ENCODE data around the gene IL1RAPL1.

The IL1RAPL1 gene

DNA sequence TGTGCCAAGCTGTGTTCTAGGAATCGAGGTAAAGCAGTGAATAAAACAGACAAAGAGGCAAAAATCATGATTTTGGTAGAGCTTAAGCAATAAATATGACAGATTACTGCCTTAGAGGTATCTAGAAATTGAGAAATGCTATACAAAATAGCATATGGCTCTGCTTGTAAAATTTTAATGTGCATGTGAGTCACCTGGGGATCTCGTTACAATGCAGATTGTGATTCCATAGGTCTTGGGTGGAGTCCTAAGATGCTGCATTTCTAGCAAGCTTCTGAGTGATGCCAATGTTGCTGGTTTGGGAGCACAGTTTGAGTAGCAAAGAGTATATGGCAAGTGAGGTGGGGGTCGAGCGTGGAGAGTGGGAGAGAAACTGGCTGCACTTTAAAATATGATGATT, 930.9 kb downstream of the IL1RAPL1 start:
- H3K4me3 ChIP-seq (ENCODE audit: insufficient read depth, low read length, poor library complexity, severe bottlenecking) = no peak overlapping the region
- H3K9ac ChIP-seq (ENCODE audit: low read length) = no peak overlapping the region
- no peak overlapping the region for H3K27ac ChIP-seq (ENCODE audit: low read depth, low read length)
- no peak overlapping the region for H2AFZ ChIP-seq (ENCODE audit: low read depth, low read length, severe bottlenecking)
- H3K36me3 ChIP-seq (ENCODE audit: low read length) = no peaks in the 10 kb centered on the region
- TF ChIP-seq, protein P1, sequence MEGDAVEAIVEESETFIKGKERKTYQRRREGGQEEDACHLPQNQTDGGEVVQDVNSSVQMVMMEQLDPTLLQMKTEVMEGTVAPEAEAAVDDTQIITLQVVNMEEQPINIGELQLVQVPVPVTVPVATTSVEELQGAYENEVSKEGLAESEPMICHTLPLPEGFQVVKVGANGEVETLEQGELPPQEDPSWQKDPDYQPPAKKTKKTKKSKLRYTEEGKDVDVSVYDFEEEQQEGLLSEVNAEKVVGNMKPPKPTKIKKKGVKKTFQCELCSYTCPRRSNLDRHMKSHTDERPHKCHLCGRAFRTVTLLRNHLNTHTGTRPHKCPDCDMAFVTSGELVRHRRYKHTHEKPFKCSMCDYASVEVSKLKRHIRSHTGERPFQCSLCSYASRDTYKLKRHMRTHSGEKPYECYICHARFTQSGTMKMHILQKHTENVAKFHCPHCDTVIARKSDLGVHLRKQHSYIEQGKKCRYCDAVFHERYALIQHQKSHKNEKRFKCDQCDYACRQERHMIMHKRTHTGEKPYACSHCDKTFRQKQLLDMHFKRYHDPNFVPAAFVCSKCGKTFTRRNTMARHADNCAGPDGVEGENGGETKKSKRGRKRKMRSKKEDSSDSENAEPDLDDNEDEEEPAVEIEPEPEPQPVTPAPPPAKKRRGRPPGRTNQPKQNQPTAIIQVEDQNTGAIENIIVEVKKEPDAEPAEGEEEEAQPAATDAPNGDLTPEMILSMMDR (IDR thresholded peaks at IDR 0.05; ENCODE audit: insufficient read depth, low read length, poor library complexity, severe bottlenecking) = no peak
- TF ChIP-seq EZH2phosphoT487 (conservative IDR thresholded peaks at IDR 0.05; ENCODE audit: low read length) = no peak
- no peaks in the 10 kb centered on the region for H3F3A ChIP-seq (ENCODE audit: insufficient read depth)
- no peaks in the 10 kb centered on the region for H3K79me2 ChIP-seq (ENCODE audit: insufficient read depth, low read length)
- no peak overlapping the region for H3K4me2 ChIP-seq (ENCODE audit: low read depth, low read length, poor library complexity, severe bottlenecking)
- H4K20me1 ChIP-seq (ENCODE audit: low read depth, low read length) = no peaks in the 10 kb centered on the region
- no peaks in the 10 kb centered on the region for H3K9me3 ChIP-seq (ENCODE audit: insufficient read depth, low read length)
- H3K9me2 ChIP-seq (replicated peaks; ENCODE audit: insufficient read depth, low read length) = no peaks in the 10 kb centered on the region
- H3K27me3 ChIP-seq (ENCODE audit: low read length) = no peaks in the 10 kb centered on the region

GRCh38 chrX:29528281-29528680, 941.0 kb downstream of the IL1RAPL1 start:
- Histone ChIP-seq H3K27me3 (ENCODE audit: low read length) (no peaks in the 10 kb centered on the region), H3K36me3 (ENCODE audit: low read length) (no peaks in the 10 kb centered on the region)
- TF ChIP-seq EZH2phosphoT487 (conservative IDR thresholded peaks at IDR 0.05; ENCODE audit: low read length) = no peak
- TF ChIP-seq, protein P1 (IDR thresholded peaks at IDR 0.05; ENCODE audit: insufficient read depth, low read length, poor library complexity, severe bottlenecking) = no peak

GRCh38 chrX:29530501-29530900, 943.3 kb downstream of the IL1RAPL1 start:
- no peak overlapping the region for H3K9ac ChIP-seq (ENCODE audit: low read length)
- H3K36me3 ChIP-seq (ENCODE audit: low read length) = no peaks in the 10 kb centered on the region
- H3K4me2 ChIP-seq (ENCODE audit: low read depth, low read length, poor library complexity, severe bottlenecking) = no peak overlapping the region
- no peak overlapping the region for H3K4me3 ChIP-seq (ENCODE audit: insufficient read depth, low read length, poor library complexity, severe bottlenecking)
- H4K20me1 ChIP-seq (ENCODE audit: low read depth, low read length) = no peaks in the 10 kb centered on the region
- no peaks in the 10 kb centered on the region for H3K79me2 ChIP-seq (ENCODE audit: insufficient read depth, low read length)
- no peak for TF ChIP-seq EZH2phosphoT487 (conservative IDR thresholded peaks at IDR 0.05; ENCODE audit: low read length)
- TF ChIP-seq, protein P1 (IDR thresholded peaks at IDR 0.05; ENCODE audit: insufficient read depth, low read length, poor library complexity, severe bottlenecking) = no peak
- H3K9me3 ChIP-seq (ENCODE audit: insufficient read depth, low read length) = no peaks in the 10 kb centered on the region
- H3K9me2 ChIP-seq (replicated peaks; ENCODE audit: insufficient read depth, low read length) = no peaks in the 10 kb centered on the region
- no peaks in the 10 kb centered on the region for H3F3A ChIP-seq (ENCODE audit: insufficient read depth)
- H3K27me3 ChIP-seq (ENCODE audit: low read length) = no peaks in the 10 kb centered on the region
- no peak overlapping the region for H3K27ac ChIP-seq (ENCODE audit: low read depth, low read length)
- H2AFZ ChIP-seq (ENCODE audit: low read depth, low read length, severe bottlenecking) = no peak overlapping the region

More at GRCh38 chrX:29528281-29528680, 941.0 kb downstream of the IL1RAPL1 start:
- Histone ChIP-seq H2AFZ (ENCODE audit: low read depth, low read length, severe bottlenecking) (no peak overlapping the region), H3K9me2 (replicated peaks; ENCODE audit: insufficient read depth, low read length) (no peaks in the 10 kb centered on the region), H3F3A (ENCODE audit: insufficient read depth) (no peaks in the 10 kb centered on the region), H3K4me2 (ENCODE audit: low read depth, low read length, poor library complexity, severe bottlenecking) (no peak overlapping the region), H3K27ac (ENCODE audit: low read depth, low read length) (no peak overlapping the region), H3K79me2 (ENCODE audit: insufficient read depth, low read length) (no peaks in the 10 kb centered on the region), H3K9ac (ENCODE audit: low read length) (no peak overlapping the region), H3K4me3 (ENCODE audit: insufficient read depth, low read length, poor library complexity, severe bottlenecking) (no peak overlapping the region), H4K20me1 (ENCODE audit: low read depth, low read length) (no peaks in the 10 kb centered on the region), H3K9me3 (ENCODE audit: insufficient read depth, low read length) (no peaks in the 10 kb centered on the region)
